GM21381 (cell line): ENCODE results near the gene TMEM250.

Experiments
- ATAC-seq: cut with Tn5 transposase; IDR thresholded peaks from one replicate; pipeline ENCODE4 v1.9.1; 2021; ENCODE audit warnings: mild to moderate bottlenecking, moderate library complexity; ENCODE audit not compliant: unreplicated experiment

Gene TMEM250

GRCh38 chr9:136096505-136097001, 22.1 kb downstream of the TMEM250 start:
- no peak for ATAC-seq

- ATAC-seq, result no peak
Observed at GRCh38 chr9:136095070-136096058, 23.3 kb downstream of the TMEM250 start, which contains the start of gene NACC2. Gene NACC2, minus strand, starts transcription at chr9:136095289. Its CDS starts 44,768 bp downstream, at chr9:136050521.

GRCh38 chr9:136093995-136094881, 24.4 kb downstream of the TMEM250 start:
- no peak for ATAC-seq

- ATAC-seq, result no peak
Observed at GRCh38 chr9:136093346-136093986, 25.2 kb downstream of the TMEM250 start.

GRCh38 chr9:136092741-136093140, 25.9 kb downstream of the TMEM250 start:
- ATAC-seq, result no peak

- no peak for ATAC-seq
Observed at GRCh38 chr9:136092353-136092650, 26.4 kb downstream of the TMEM250 start.

- no peak for ATAC-seq
Observed at GRCh38 chr9:136091582-136092352, 26.9 kb downstream of the TMEM250 start.

- ATAC-seq, result no peak
Observed at GRCh38 chr9:136090768-136091581, 27.7 kb downstream of the TMEM250 start.

- ATAC-seq, result no peak
Observed at GRCh38 chr9:136090056-136090735, 28.5 kb downstream of the TMEM250 start.

GRCh38 chr9:136089697-136090045, 29.0 kb downstream of the TMEM250 start:
- ATAC-seq, result no peak

- no peak for ATAC-seq
Observed at GRCh38 chr9:136088939-136089696, 29.6 kb downstream of the TMEM250 start.

- ATAC-seq, result no peak
Observed at GRCh38 chr9:136088481-136088938, 30.2 kb downstream of the TMEM250 start.

- no peak for ATAC-seq
Observed at GRCh38 chr9:136087741-136088480, 30.8 kb downstream of the TMEM250 start.

GRCh38 chr9:136086951-136087740, 31.5 kb downstream of the TMEM250 start:
- no peak for ATAC-seq

GRCh38 chr9:136086213-136086881, 32.3 kb downstream of the TMEM250 start:
- ATAC-seq, result no peak

- ATAC-seq, result no peak
Observed at GRCh38 chr9:136085815-136086212, 32.9 kb downstream of the TMEM250 start.
